ENCODE measurements around the gene CAMKK2. TPM values are rescaled to one million over a fixed set of nuclear protein-coding genes. Genes with fewer than 3 reads are reported as not detected.

Gene CAMKK2
- total RNA-seq (10 to 100 TPM in 8 of 9 donors, 1 to 10 TPM in 1; 7.5 to 42.9 (median 30.4) TPM), polyA plus RNA-seq (10 to 100 TPM; 12.8 to 20.5 (median 13.6) TPM)
- long read RNA-seq, donor 1, partial matches to known transcripts: 0 of 2 reads
- long read RNA-seq, donor 1, other reads (novel, unspliced or antisense): 0 of 2 reads
- long read RNA-seq, donor 2: 0 reads
- long read RNA-seq, donor 3: 0 reads
- long read RNA-seq, donor 4, partial matches to known transcripts: 1 of 9 reads
- long read RNA-seq, donor 4, other reads (novel, unspliced or antisense): 6 of 9 reads
- long read RNA-seq, donor 5, transcript CAMKK2-208 (16 exons, 2,006 nt): major isoform, 22 of 61 reads
- long read RNA-seq, donor 5, partial matches to known transcripts: 2 of 61 reads
- long read RNA-seq, donor 5, other reads (novel, unspliced or antisense): 37 of 61 reads
- long read RNA-seq, donor 6, partial matches to known transcripts: 1 of 4 reads
- long read RNA-seq, donor 6, other reads (novel, unspliced or antisense): 3 of 4 reads
- long read RNA-seq, donor 7, partial matches to known transcripts: 0 of 1 reads
- long read RNA-seq, donor 7, other reads (novel, unspliced or antisense): 0 of 1 reads
- long read RNA-seq, donor 8, partial matches to known transcripts: 0 of 1 reads
- long read RNA-seq, donor 8, other reads (novel, unspliced or antisense): 0 of 1 reads
- long read RNA-seq, donor 9, partial matches to known transcripts: 0 of 2 reads
- long read RNA-seq, donor 9, other reads (novel, unspliced or antisense): 0 of 2 reads
- long read RNA-seq, donor 10: 0 reads

GRCh38 chr12:121296618-121297434, at the start of gene CAMKK2:
Gene CAMKK2 (minus strand): TSS chr12:121296709. CDS start chr12:121274526, 22,183 bp downstream.
- TF ChIP-seq POLR2A (IDR thresholded peaks at IDR 0.05): peak in 1 of 2 donors; percentile 75
- peak in 2 of 6 experiments; percentile 17 to 18 for TF ChIP-seq CTCF (IDR thresholded peaks at IDR 0.05)
- Histone ChIP-seq H3K36me3 (replicated peaks in 1 of 2) (peaks cover 0 to 5% of the 10 kb centered on the region in 2 donors), H3K27ac (peak within 1 kb of the TSS; percentile 39 to 86 (median 73)), H3K9me3 (replicated peaks in 1 of 3) (no peaks in the 10 kb centered on the region), H3K27me3 (no peaks in the 10 kb centered on the region), H3K4me3 (peak within 1 kb of the TSS; percentile 48 to 98 (median 90)), H3K4me1 (replicated peaks in 1 of 2) (peaks cover 17 to 29% of the 10 kb centered on the region in 2 donors)
- intact Hi-C loops (cut with DNase I): no loop called here
- WGBS, 4 donors: 0 to 1% (median 0%) methylated on average over 32 to 104 of the region's 104 CpGs
- peak; percentile 74 to 85 (median 80) for DNase-seq

GRCh38 chr12:121345151-121345815, 48.8 kb upstream of the CAMKK2 start:
- intact Hi-C loops (cut with DNase I): no loop called here
- Histone ChIP-seq H3K4me3 (no peak overlapping the region), H3K36me3 (replicated peaks in 1 of 2) (peaks cover 0 to 67% of the 10 kb centered on the region in 2 donors), H3K4me1 (replicated peaks in 1 of 2) (no peaks in the 10 kb centered on the region), H3K9me3 (replicated peaks in 1 of 3) (no peaks in the 10 kb centered on the region), H3K27me3 (no peaks in the 10 kb centered on the region), H3K27ac (no peak overlapping the region)
- 82 to 93% (median 85%) methylated on average over 4 of the region's 4 CpGs for WGBS, 4 donors
- TF ChIP-seq POLR2A (IDR thresholded peaks at IDR 0.05) (no peak), CTCF (IDR thresholded peaks at IDR 0.05) (no peak)
- DNase-seq: no peak

- Histone ChIP-seq H3K36me3 (replicated peaks in 1 of 2) (peaks cover 0 to 69% of the 10 kb centered on the region in 2 donors), H3K27ac (no peak overlapping the region), H3K4me3 (no peak overlapping the region), H3K4me1 (replicated peaks in 1 of 2) (no peaks in the 10 kb centered on the region), H3K9me3 (replicated peaks in 1 of 3) (no peaks in the 10 kb centered on the region), H3K27me3 (no peaks in the 10 kb centered on the region)
- 78 to 88% (median 85%) methylated on average over 3 of the region's 3 CpGs for WGBS, 4 donors
- TF ChIP-seq CTCF (IDR thresholded peaks at IDR 0.05) (no peak), POLR2A (IDR thresholded peaks at IDR 0.05) (no peak)
- no peak for DNase-seq
- intact Hi-C loops (cut with DNase I): no loop called here
Measured at GRCh38 chr12:121344506-121344905, 48.0 kb upstream of the CAMKK2 start.
